ENCODE results near the gene DDIT3.
"Not testable (repeated sequence)": the region's sequence is repeated elsewhere in the genome, so short reads cannot be mapped to it uniquely, and the experiment has no call there.

The DDIT3 gene

GRCh38 chr12:57525615-57526383 is 5.5 kb upstream of the DDIT3 start:
- no peak for DNase-seq (ENCODE audit: low spot score)

- DNase-seq (ENCODE audit: low spot score): no peak
Measured at GRCh38 chr12:57524814-57525614, 4.7 kb upstream of the DDIT3 start.

GRCh38 chr12:57523706-57524614 is 3.6 kb upstream of the DDIT3 start:
- no peak for DNase-seq (ENCODE audit: low spot score)

GRCh38 chr12:57522887-57523705 is 2.8 kb upstream of the DDIT3 start:
- DNase-seq (ENCODE audit: low spot score): no peak

- peak; percentile 96 for DNase-seq (ENCODE audit: low spot score)
Measured at GRCh38 chr12:57522011-57522886, 1.9 kb upstream of the DDIT3 start, which contains the start of gene MBD6. Gene MBD6 (plus strand): TSS chr12:57522824. CDS start chr12:57524304, 1,480 bp downstream.

- DNase-seq (ENCODE audit: low spot score): peak; percentile 77
Measured at GRCh38 chr12:57521525-57522010, 1.3 kb upstream of the DDIT3 start.

- no peak for DNase-seq (ENCODE audit: low spot score)
Measured at GRCh38 chr12:57519796-57520052, 590 bp downstream of the DDIT3 start.

- DNase-seq (ENCODE audit: low spot score): no peak
Measured at GRCh38 chr12:57518920-57519795, 1.2 kb downstream of the DDIT3 start.

- no peak for DNase-seq (ENCODE audit: low spot score)
Measured at GRCh38 chr12:57518176-57518919, 2.0 kb downstream of the DDIT3 start.

- DNase-seq (ENCODE audit: low spot score): not testable (repeated sequence)
Measured at GRCh38 chr12:57517718-57518117, 2.6 kb downstream of the DDIT3 start.

GRCh38 chr12:57517187-57517586 is 3.1 kb downstream of the DDIT3 start:
- DNase-seq (ENCODE audit: low spot score): no peak

- DNase-seq (ENCODE audit: low spot score): no peak
Measured at GRCh38 chr12:57516617-57517153, 3.6 kb downstream of the DDIT3 start.

- no peak for DNase-seq (ENCODE audit: low spot score)
Measured at GRCh38 chr12:57515934-57516541, 4.3 kb downstream of the DDIT3 start.

GRCh38 chr12:57515408-57515933 is 4.8 kb downstream of the DDIT3 start:
- DNase-seq (ENCODE audit: low spot score): no peak

- DNase-seq (ENCODE audit: low spot score): no peak
Measured at GRCh38 chr12:57514720-57515407, 5.5 kb downstream of the DDIT3 start.

- not testable (repeated sequence) for DNase-seq (ENCODE audit: low spot score)
Measured at GRCh38 chr12:57514246-57514645, 6.1 kb downstream of the DDIT3 start.

GRCh38 chr12:57513677-57514076 is 6.6 kb downstream of the DDIT3 start:
- DNase-seq (ENCODE audit: low spot score): not testable (repeated sequence)
